H1 (cell line): ENCODE measurements around the gene TBC1D22A. TPM values are rescaled to one million over a fixed set of nuclear protein-coding genes. Genes with fewer than 3 reads are reported as not detected.

Experiments
- CTCF ChIA-PET: fragments of 300-600 bp; sonication (Branson Sonifier 250); formaldehyde crosslinking; loops from one replicate; lab custom pipeline; 2021; ENCODE audit not compliant: partially characterized antibody; lab: Charles Lee
- POLR2A ChIA-PET: fragments of 300-600 bp; sonication (Branson Sonifier 250); formaldehyde crosslinking; loops from one replicate; lab custom pipeline; 2021; ENCODE audit warnings: inconsistent platforms; ENCODE audit not compliant: partially characterized antibody; lab: Charles Lee
- DNase-seq, 2 experiments: peaks; one replicate each; pipeline versions ENCODE4 v3.0.0 to v3.0.0-alpha.2; 2010 to 2022; ENCODE audit warnings: low spot score in 2 of 2, low read depth in 1 of 2, mixed read lengths in 1 of 2
- FAIRE-seq: peaks from 2 replicates; lab custom pipeline; 2011; peaks lifted over from hg19 to GRCh38; lab: Jason Lieb, UNC
- H2AFZ ChIP-seq: 2 replicates; pipeline ENCODE4 v1.8.1; 2012; ENCODE audit warnings: low read length, inconsistent platforms
- H2AK5ac ChIP-seq: 2 replicates; pipeline ENCODE4 v1.6.1; 2013; ENCODE audit warnings: low read depth, low read length
- H2BK120ac ChIP-seq: replicated peaks from 2 replicates; pipeline ENCODE3; 2013; ENCODE audit warnings: low read depth, low read length, inconsistent platforms
- H2BK12ac ChIP-seq: 2 replicates; pipeline ENCODE4 v1.6.1; 2013; ENCODE audit warnings: low read depth, low read length
- H2BK15ac ChIP-seq: 2 replicates; pipeline ENCODE4 v1.6.1; 2013; ENCODE audit warnings: low read length
- H2BK20ac ChIP-seq: 2 replicates; pipeline ENCODE4 v1.6.1; 2013; ENCODE audit warnings: low read length
- H2BK5ac ChIP-seq: 2 replicates; pipeline ENCODE4 v1.6.1; 2013; ENCODE audit warnings: low read depth, low read length
- H3K14ac ChIP-seq: 2 replicates; pipeline ENCODE4 v1.6.1; 2013; ENCODE audit warnings: inconsistent platforms; ENCODE audit not compliant: insufficient read length
- H3K18ac ChIP-seq: 2 replicates; pipeline ENCODE4 v1.6.1; 2013; ENCODE audit warnings: low read length; ENCODE audit errors: extremely low read depth
- H3K23ac ChIP-seq: 2 replicates; pipeline ENCODE4 v1.6.1; 2013; ENCODE audit warnings: inconsistent platforms; ENCODE audit not compliant: insufficient read length
- H3K23me2 ChIP-seq: 2 replicates; pipeline ENCODE4 v1.6.1; 2013; ENCODE audit warnings: low read depth, low read length
- H3K27ac ChIP-seq: 2 replicates; pipeline ENCODE4 v1.6.1; 2011; ENCODE audit warnings: low read depth, low read length, inconsistent platforms
- H3K27me3 ChIP-seq, 4 experiments: replicated peaks in 1 of 4; 1 replicate in 1 of 4; 2 replicates in 3 of 4; pipeline versions ENCODE4 v1.6.1 to v1.8.1; 2011 to 2013; ENCODE audit warnings: low read length in 3 of 4, mild to moderate bottlenecking in 3 of 4, inconsistent platforms in 2 of 4, mixed read lengths in 2 of 4, moderate library complexity in 1 of 4; ENCODE audit not compliant: control insufficient read depth in 3 of 4, insufficient read depth in 3 of 4; ENCODE audit errors: extremely low read depth in 1 of 4
- H3K36me3 ChIP-seq, 4 experiments: 2 replicates each; pipeline versions ENCODE4 v1.6.1 to v1.8.1; 2011 to 2013; ENCODE audit warnings: mild to moderate bottlenecking in 4 of 4, low read length in 3 of 4, moderate library complexity in 2 of 4, control low read depth in 1 of 4, inconsistent platforms in 1 of 4; ENCODE audit not compliant: insufficient read depth in 4 of 4, control insufficient read depth in 2 of 4
- H3K4ac ChIP-seq: replicated peaks from 2 replicates; pipeline ENCODE3; 2013; ENCODE audit warnings: low read length, low read depth, mixed read lengths, inconsistent platforms; ENCODE audit not compliant: insufficient read length
- H3K4me1 ChIP-seq, 4 experiments: replicated peaks in 1 of 4; 1 replicate in 1 of 4; 2 replicates in 3 of 4; pipeline versions ENCODE4 v1.6.1 to v1.8.1; 2011 to 2013; ENCODE audit warnings: low read length in 3 of 4, inconsistent platforms in 2 of 4, mixed read lengths in 1 of 4; ENCODE audit not compliant: insufficient read depth in 4 of 4, control insufficient read depth in 3 of 4
- H3K4me2 ChIP-seq, 2 experiments: 2 replicates each; pipeline versions ENCODE4 v1.6.1 to v1.8.1; 2011 to 2013; ENCODE audit warnings: low read depth in 2 of 2, low read length in 2 of 2, control low read depth in 1 of 2, inconsistent platforms in 1 of 2, mild to moderate bottlenecking in 1 of 2; ENCODE audit not compliant: insufficient read depth in 1 of 2
- H3K4me3 ChIP-seq, 4 experiments: fragments of 200-600, 300-600 bp in 1 of 4; sonication (generic), shearing (Covaris generic), sonication (Bioruptor Twin) in 1 of 4; 2 replicates each; pipeline versions ENCODE4 v1.5.1 to v1.8.1; 2011 to 2016; ENCODE audit warnings: low read length in 4 of 4, low read depth in 3 of 4, control low read depth in 2 of 4, inconsistent platforms in 2 of 4, mild to moderate bottlenecking in 2 of 4, mixed read lengths in 1 of 4, moderate library complexity in 1 of 4; ENCODE audit not compliant: insufficient read depth in 2 of 4; ENCODE audit errors: extremely low read depth in 1 of 4
- H3K56ac ChIP-seq: replicated peaks from 2 replicates; pipeline ENCODE3; 2013; ENCODE audit warnings: low read depth, mild to moderate bottlenecking, mixed read lengths, low read length, inconsistent platforms; ENCODE audit not compliant: insufficient read length
- H3K79me1 ChIP-seq: 2 replicates; pipeline ENCODE4 v1.6.1; 2013; ENCODE audit warnings: low read depth, low read length, control low read depth
- H3K79me2 ChIP-seq, 2 experiments: 2 replicates each; pipeline versions ENCODE4 v1.6.1 to v1.8.1; 2012 to 2013; ENCODE audit warnings: low read length in 2 of 2, mild to moderate bottlenecking in 2 of 2, inconsistent platforms in 1 of 2; ENCODE audit not compliant: insufficient read depth in 2 of 2, control insufficient read depth in 1 of 2
- H3K9ac ChIP-seq, 4 experiments: replicated peaks in 1 of 4; 1 replicate in 1 of 4; 2 replicates in 3 of 4; pipeline versions ENCODE4 v1.6.1 to v1.8.1; 2011 to 2013; ENCODE audit warnings: low read depth in 3 of 4, low read length in 3 of 4, control low read depth in 2 of 4, mild to moderate bottlenecking in 2 of 4, moderate library complexity in 2 of 4, inconsistent platforms in 1 of 4; ENCODE audit errors: extremely low read depth in 1 of 4
- H3K9me3 ChIP-seq, 2 experiments: 2 replicates each; pipeline versions ENCODE4 v1.6.1 to v1.8.1; 2012 to 2013; ENCODE audit warnings: mild to moderate bottlenecking in 2 of 2, moderate library complexity in 2 of 2, control low read depth in 1 of 2, inconsistent platforms in 1 of 2, low read depth in 1 of 2, low read length in 1 of 2, mixed read lengths in 1 of 2; ENCODE audit not compliant: insufficient read depth in 2 of 2
- H4K20me1 ChIP-seq, 2 experiments: replicated peaks in 1 of 2; 2 replicates each; pipeline versions ENCODE3 to v1.8.1; 2011 to 2013; ENCODE audit warnings: inconsistent platforms in 2 of 2, low read length in 2 of 2, mild to moderate bottlenecking in 1 of 2; ENCODE audit not compliant: insufficient read depth in 2 of 2, control insufficient read depth in 1 of 2
- H4K5ac ChIP-seq: 2 replicates; pipeline ENCODE4 v1.6.1; 2013; ENCODE audit warnings: low read length, low read depth, mixed read lengths, inconsistent platforms; ENCODE audit not compliant: insufficient read length
- H4K8ac ChIP-seq: 2 replicates; pipeline ENCODE4 v1.8.0; 2013; ENCODE audit warnings: mild to moderate bottlenecking, moderate library complexity, low read length, inconsistent platforms; ENCODE audit not compliant: insufficient read depth; ENCODE audit errors: extremely low read depth
- H4K91ac ChIP-seq: replicated peaks from 2 replicates; pipeline ENCODE3; 2013; ENCODE audit warnings: low read length, mixed read lengths, inconsistent platforms; ENCODE audit not compliant: insufficient read length
- CBX8 ChIP-seq: fragments of 300-800, 300-1000 bp; sonication (generic); IDR thresholded peaks from 2 replicates; pipeline ENCODE4 v1.7.1; 2016; ENCODE audit warnings: low read depth, low read length, borderline replicate concordance
- CTBP2 ChIP-seq: IDR thresholded peaks from 2 replicates; pipeline ENCODE4 v1.7.0; 2011; ENCODE audit warnings: borderline replicate concordance, mild to moderate bottlenecking, moderate library complexity, mixed read lengths, low read length; ENCODE audit not compliant: insufficient read depth, insufficient read length
- EGR1 ChIP-seq: IDR thresholded peaks from 2 replicates; pipeline ENCODE4 v1.6.1; 2011; ENCODE audit warnings: low read depth, low read length, borderline replicate concordance
- TAF1 ChIP-seq: IDR thresholded peaks from 2 replicates; pipeline ENCODE4 v1.6.1; 2011; ENCODE audit warnings: mild to moderate bottlenecking, low read depth, low read length
- ZNF274 ChIP-seq: IDR thresholded peaks from 2 replicates; pipeline ENCODE4 v1.7.0; 2012; ENCODE audit warnings: low read length, borderline replicate concordance; ENCODE audit errors: extremely low read depth
- WGBS, 2 experiments: shearing (Covaris generic) in 1 of 2; methylation state at CpG; one replicate each; pipeline versions ENCODE4 v1.1.6 to v1.1.7; 2013 to 2015; ENCODE audit warnings: low lambda C conversion rate in 2 of 2, mixed read lengths in 2 of 2, inconsistent platforms in 1 of 2, low coverage in 1 of 2, missing lambda C conversion rate in 1 of 2; ENCODE audit not compliant: insufficient replicate concordance in 2 of 2, insufficient coverage in 1 of 2, insufficient read length in 1 of 2; ENCODE audit errors: extremely low coverage in 1 of 2, missing lambda C conversion rate in 1 of 2; 5-methylcytosine and 5-hydroxymethylcytosine counted together
- polyA plus RNA-seq, 7 experiments: library from polyadenylated mRNA; depleted of rRNA in 3 of 7; stranded (reverse) in 5 of 7; unstranded in 2 of 7; fragments of >200 nt in 5 of 7; fragments of 200-250 nt in 2 of 7; gene quantifications; 1 replicate in 5 of 7; 2 replicates in 1 of 7; 4 replicates in 1 of 7; pipeline versions ENCODE4 v1.2.1 to v1.2.3, GENCODE V29; 2011 to 2013; ENCODE audit warnings: missing spikeins in 2 of 7, mixed read lengths in 2 of 7
- total RNA-seq: library from RNA; stranded (reverse); fragmentation: NEBNext Ultra II Directional; extraction: Animal tissue kit (Norgen Biotek cat#: 25700); gene quantifications from 2 replicates; pipeline ENCODE4 v1.2.1, GENCODE V29; 2021
- TF ChIP-seq, protein P1 (sequence below): IDR thresholded peaks from 2 replicates; pipeline ENCODE4 v1.6.1; 2011; ENCODE audit warnings: low read depth, mild to moderate bottlenecking, low read length; ENCODE audit not compliant: insufficient read depth
- TF ChIP-seq, protein P2 (sequence below): IDR thresholded peaks from 2 replicates; pipeline ENCODE4 v1.6.1; 2011; ENCODE audit warnings: low read length, improper control_type of control experiment
- TF ChIP-seq, protein P3 (sequence below): IDR thresholded peaks from 2 replicates; pipeline ENCODE4 v1.6.1; 2012; ENCODE audit warnings: low read length, inconsistent platforms
- TF ChIP-seq, protein P4 (sequence below): IDR thresholded peaks from 2 replicates; pipeline ENCODE4 v1.6.1; 2012; ENCODE audit warnings: inconsistent platforms

Gene TBC1D22A
- total and polyA plus RNA-seq, 2 of the 8 experiments (the other 6 are each of a cell fraction or from before 2014, with no cell fraction given) = 11.9 to 18.4 TPM

DNA sequence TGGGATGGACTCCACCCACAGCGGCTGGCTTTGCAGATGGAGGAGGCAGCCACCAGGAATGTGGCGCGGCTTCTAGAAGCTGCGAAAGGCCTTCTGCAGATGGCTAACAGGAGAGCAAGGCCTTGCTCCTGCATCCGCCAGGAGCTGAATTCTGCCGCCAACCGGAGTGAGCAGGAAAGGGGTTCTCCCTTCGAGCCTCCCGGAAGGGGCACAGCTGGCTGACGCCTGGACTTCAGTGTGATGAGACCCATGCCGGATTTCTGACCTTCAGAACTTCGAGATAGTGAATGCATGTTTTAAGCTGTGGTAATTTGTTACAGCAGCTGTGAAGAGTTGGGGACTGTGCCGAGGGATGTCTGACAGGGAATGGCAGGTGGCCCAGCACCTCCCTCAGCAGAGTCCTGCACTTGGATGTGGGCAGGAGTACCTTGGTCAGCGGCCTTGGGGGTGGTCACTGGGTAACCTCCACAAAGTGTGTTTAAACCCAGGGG is 7.7 kb downstream of the TBC1D22A start:
- Histone ChIP-seq H3K23ac (no peak overlapping the region), H3K4me2 (no peak overlapping the region), H3K36me3 (no peaks in the 10 kb centered on the region), H2BK20ac (no peak overlapping the region), H3K56ac (no peak overlapping the region), H3K9ac (no peak overlapping the region), H3K27me3 (no peaks in the 10 kb centered on the region), H2BK5ac (no peak overlapping the region), H2BK120ac (no peak overlapping the region), H3K4me3 (no peak overlapping the region), H3K4ac (no peak overlapping the region), H3K79me2 (peaks cover 4 to 63% of the 10 kb centered on the region in 2 experiments), H2AK5ac (no peak overlapping the region), H3K18ac (no peak overlapping the region), H4K20me1 (peaks cover 9 to 11% of the 10 kb centered on the region in 2 experiments), H3K27ac (no peak overlapping the region), H3K9me3 (no peaks in the 10 kb centered on the region), H2BK12ac (no peak overlapping the region), H4K91ac (no peak overlapping the region), H3K4me1 (peaks cover 0 to 13% (median 7%) of the 10 kb centered on the region in 4 experiments; a peak in 6 of 7 replicates), H2AFZ (no peak overlapping the region), H3K79me1 (peaks cover 19% of the 10 kb centered on the region), H4K8ac (no peak overlapping the region), H3K14ac (no peak overlapping the region), H3K23me2 (no peaks in the 10 kb centered on the region), H2BK15ac (no peak overlapping the region), H4K5ac (no peak overlapping the region)
- 94% methylated on average over 14 of the region's 14 CpGs; no CpG with 5 or more reads in 1 of the 2 experiments for WGBS, 2 experiments
- ChIA-PET POLR2A (interaction anchor here (1.2 to 6.0 kb wide), 2 partner anchors 8 to 42 kb away, joined by 3 to 41 read pairs; partner anchors contain the start of gene TBC1D22A), CTCF (interaction anchor here (1.3 to 1.4 kb wide), 3 partner anchors 11 to 33 kb away, joined by 3 to 5 read pairs (median 4); no protein-coding TSS in a partner anchor)
- DNase-seq (no peak), FAIRE-seq (no peak)
- no peak for TF ChIP-seq ZNF274
- TF ChIP-seq EGR1 = no peak
- TF ChIP-seq, protein P1, sequence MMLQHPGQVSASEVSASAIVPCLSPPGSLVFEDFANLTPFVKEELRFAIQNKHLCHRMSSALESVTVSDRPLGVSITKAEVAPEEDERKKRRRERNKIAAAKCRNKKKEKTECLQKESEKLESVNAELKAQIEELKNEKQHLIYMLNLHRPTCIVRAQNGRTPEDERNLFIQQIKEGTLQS = no peak
- TF ChIP-seq, protein P2, sequence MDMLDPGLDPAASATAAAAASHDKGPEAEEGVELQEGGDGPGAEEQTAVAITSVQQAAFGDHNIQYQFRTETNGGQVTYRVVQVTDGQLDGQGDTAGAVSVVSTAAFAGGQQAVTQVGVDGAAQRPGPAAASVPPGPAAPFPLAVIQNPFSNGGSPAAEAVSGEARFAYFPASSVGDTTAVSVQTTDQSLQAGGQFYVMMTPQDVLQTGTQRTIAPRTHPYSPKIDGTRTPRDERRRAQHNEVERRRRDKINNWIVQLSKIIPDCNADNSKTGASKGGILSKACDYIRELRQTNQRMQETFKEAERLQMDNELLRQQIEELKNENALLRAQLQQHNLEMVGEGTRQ = no peak
- TF ChIP-seq TAF1 = no peak
- TF ChIP-seq, protein P3, sequence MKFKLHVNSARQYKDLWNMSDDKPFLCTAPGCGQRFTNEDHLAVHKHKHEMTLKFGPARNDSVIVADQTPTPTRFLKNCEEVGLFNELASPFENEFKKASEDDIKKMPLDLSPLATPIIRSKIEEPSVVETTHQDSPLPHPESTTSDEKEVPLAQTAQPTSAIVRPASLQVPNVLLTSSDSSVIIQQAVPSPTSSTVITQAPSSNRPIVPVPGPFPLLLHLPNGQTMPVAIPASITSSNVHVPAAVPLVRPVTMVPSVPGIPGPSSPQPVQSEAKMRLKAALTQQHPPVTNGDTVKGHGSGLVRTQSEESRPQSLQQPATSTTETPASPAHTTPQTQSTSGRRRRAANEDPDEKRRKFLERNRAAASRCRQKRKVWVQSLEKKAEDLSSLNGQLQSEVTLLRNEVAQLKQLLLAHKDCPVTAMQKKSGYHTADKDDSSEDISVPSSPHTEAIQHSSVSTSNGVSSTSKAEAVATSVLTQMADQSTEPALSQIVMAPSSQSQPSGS = no peak
- TF ChIP-seq CTBP2 = no peak
- TF ChIP-seq, protein P4, sequence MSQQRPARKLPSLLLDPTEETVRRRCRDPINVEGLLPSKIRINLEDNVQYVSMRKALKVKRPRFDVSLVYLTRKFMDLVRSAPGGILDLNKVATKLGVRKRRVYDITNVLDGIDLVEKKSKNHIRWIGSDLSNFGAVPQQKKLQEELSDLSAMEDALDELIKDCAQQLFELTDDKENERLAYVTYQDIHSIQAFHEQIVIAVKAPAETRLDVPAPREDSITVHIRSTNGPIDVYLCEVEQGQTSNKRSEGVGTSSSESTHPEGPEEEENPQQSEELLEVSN = no peak
- no peak for TF ChIP-seq CBX8
